ENCODE data around the gene KRT39. TPM values are rescaled to one million over a fixed set of nuclear protein-coding genes. Genes with fewer than 3 reads are reported as not detected.

The KRT39 gene
- total and polyA plus RNA-seq, 2 of the 13 experiments (the other 11 are each of a cell fraction or from before 2014, with no cell fraction given) = 0.07 to 1.2 TPM

GRCh38 chr17:40993839-40994238 lies 27.1 kb upstream of the KRT39 start, which contains the start of gene KRTAP3-3:
TSS of gene KRTAP3-3 (minus strand) at chr17:40994164. CDS start at chr17:40994097, 67 bp downstream.
- DNase-seq (ENCODE audit: low spot score) = no peak
- Histone ChIP-seq H3K27me3 (ENCODE audit: control insufficient read depth in 1 of 2, insufficient read depth in 2 of 2, low read length in 2 of 2) (no peaks in the 10 kb centered on the region), H3K4me1 (ENCODE audit: insufficient read depth, low read length) (peaks cover 5% of the 10 kb centered on the region; the same call in 1 of the 2 replicates), H3K79me2 (ENCODE audit: insufficient read depth, low read length) (no peaks in the 10 kb centered on the region), H3K9me3 (ENCODE audit: low read length) (no peaks in the 10 kb centered on the region), H4K20me1 (ENCODE audit: insufficient read depth, low read length) (no peaks in the 10 kb centered on the region), H3K4me3 (replicated peaks in 1 of 3; ENCODE audit: insufficient read depth in 1 of 3, low read depth in 2 of 3, low read length in 3 of 3) (no peak within 1 kb of the TSS), H3K36me3 (replicated peaks in 1 of 2; ENCODE audit: control insufficient read depth in 1 of 2, insufficient read depth in 2 of 2, low read length in 2 of 2) (no peaks in the 10 kb centered on the region), H3K27ac (ENCODE audit: extremely low read length, insufficient read depth, low read length) (no peak within 1 kb of the TSS), H3K9ac (ENCODE audit: insufficient read depth, low read depth, low read length) (no peak within 1 kb of the TSS), H2AFZ (ENCODE audit: low read length) (no peak within 1 kb of the TSS), H3K4me2 (ENCODE audit: low read depth, low read length) (no peak within 1 kb of the TSS)
- ChIA-PET POLR2A (no interaction called here), CTCF (ENCODE audit: low intra/inter-chr PET ratio, low total read pairs) (no interaction called here)
- no peak for FAIRE-seq
- no TSS peak for BruUV-seq (replicated peaks)
- ATAC-seq = no peak
- in situ Hi-C loops (cut with HindIII; ENCODE audit: extremely low pct_ligation_motif_present, low pct_unique_long_range_greater_than_20kb) (no loop called here), intact Hi-C loops (cut with micrococcal nuclease; ENCODE audit: unreplicated experiment) (no loop called here)
- WGBS (ENCODE audit: low lambda C conversion rate) = 74% methylated on average over 4 of the region's 4 CpGs
- TF ChIP-seq POLR2AphosphoS2 (IDR thresholded peaks at IDR 0.05; ENCODE audit: low read depth, low read length) (no peak), HNRNPK (IDR thresholded peaks at IDR 0.05; ENCODE audit: low read depth, low read length, poor library complexity, severe bottlenecking) (no peak), PRDM4 (CRISPR knock-in tag; IDR thresholded peaks at IDR 0.05; ENCODE audit: borderline replicate concordance) (no peak), ZSCAN20 (CRISPR knock-in tag; IDR thresholded peaks at IDR 0.05; ENCODE audit: borderline replicate concordance) (no peak), ZNF207 (IDR thresholded peaks at IDR 0.05; ENCODE audit: borderline replicate concordance) (no peak), ZXDC (CRISPR knock-in tag; IDR thresholded peaks at IDR 0.05) (no peak), ZBTB14 (CRISPR knock-in tag; IDR thresholded peaks at IDR 0.05) (no peak), SP4 (CRISPR knock-in tag; IDR thresholded peaks at IDR 0.05) (no peak), ZBED4 (CRISPR knock-in tag; IDR thresholded peaks at IDR 0.05; ENCODE audit: borderline replicate concordance) (no peak), NR1H2 (CRISPR knock-in tag; IDR thresholded peaks at IDR 0.05; ENCODE audit: borderline replicate concordance, low read depth) (no peak)
- TF ChIP-seq, protein P1, sequence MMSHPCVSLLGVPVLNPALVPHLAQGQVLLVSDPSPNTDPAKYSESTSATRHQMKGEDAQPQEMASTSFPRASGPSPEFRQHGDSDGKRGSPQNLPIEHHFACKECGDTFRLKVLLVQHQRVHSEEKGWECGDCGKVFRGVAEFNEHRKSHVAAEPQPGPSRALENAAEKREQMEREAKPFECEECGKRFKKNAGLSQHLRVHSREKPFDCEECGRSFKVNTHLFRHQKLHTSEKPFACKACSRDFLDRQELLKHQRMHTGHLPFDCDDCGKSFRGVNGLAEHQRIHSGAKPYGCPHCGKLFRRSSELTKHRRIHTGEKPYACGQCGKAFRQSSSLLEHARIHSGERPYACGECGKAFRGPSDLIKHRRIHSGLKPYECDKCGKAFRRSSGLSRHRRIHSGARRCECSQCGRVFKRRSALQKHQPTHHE (CRISPR knock-in tag; IDR thresholded peaks at IDR 0.05; ENCODE audit: borderline replicate concordance) = no peak

Data from HepG2 (cell line).